Stomach (tissue), 9 donors: ENCODE measurements around the gene EIPR1. TPM values are rescaled to one million over a fixed set of nuclear protein-coding genes. Genes with fewer than 3 reads are reported as not detected.
A peak's percentile ranks its signal among the peaks of the same experiment; 100 is the strongest.

ENCODE experiments used
- DNase-seq, 2 donors: peaks; one replicate each; pipeline versions ENCODE4 v3.0.0 to v3.0.0-alpha.2; 2013 to 2019
- H3K27ac ChIP-seq, 5 donors: fragments of 200-600 bp in 4 of 5; sonication (generic) in 4 of 5; one replicate each; pipeline ENCODE4 v1.5.1; 2013 to 2019; ENCODE audit warnings: mild to moderate bottlenecking in 1 of 5, moderate library complexity in 1 of 5
- H3K27me3 ChIP-seq, 3 donors: fragments of 200-600 bp; sonication (generic); one replicate each; pipeline ENCODE4 v1.5.1; 2017 to 2019; ENCODE audit warnings: mixed run types in 1 of 3
- H3K36me3 ChIP-seq, 4 donors: fragments of 200-600 bp; sonication (generic); 1 replicate in 3 of 4; 2 replicates in 1 of 4; pipeline ENCODE4 v1.5.1; 2016 to 2019
- H3K4me1 ChIP-seq, 4 donors: fragments of 200-600 bp; sonication (generic); one replicate each; pipeline ENCODE4 v1.5.1; 2016 to 2019
- H3K4me3 ChIP-seq, 4 donors: fragments of 200-600 bp; sonication (generic) in 3 of 4; one replicate each; pipeline ENCODE4 v1.5.1; 2016 to 2019; ENCODE audit warnings: mild to moderate bottlenecking in 1 of 4
- H3K9me3 ChIP-seq, 4 donors: fragments of 200-600 bp; sonication (generic); one replicate each; pipeline ENCODE4 v1.5.1; 2016 to 2019
- CTCF ChIP-seq, 7 experiments: fragments of 450-650 bp in 4 of 7; fragments of 200-600 bp in 3 of 7; sonication (generic) in 3 of 7; IDR thresholded peaks; one replicate each; pipeline ENCODE4 v1.5.1; 2016 to 2019; ENCODE audit warnings: antibody characterized with exemption in 7 of 7, control low read depth in 2 of 7, mild to moderate bottlenecking in 1 of 7
- EP300 ChIP-seq: sonication (generic); formaldehyde crosslinking; IDR thresholded peaks from one replicate; pipeline ENCODE4 v1.6.1; 2017; ENCODE audit warnings: antibody characterized with exemption
- POLR2A ChIP-seq, 4 donors: fragments of 450-650 bp; IDR thresholded peaks; one replicate each; pipeline ENCODE4 v1.6.1; 2016; ENCODE audit warnings: antibody characterized with exemption in 4 of 4, control low read depth in 2 of 4, mild to moderate bottlenecking in 1 of 4, moderate library complexity in 1 of 4
- POLR2AphosphoS5 ChIP-seq, 3 donors: sonication (generic); formaldehyde crosslinking; IDR thresholded peaks; one replicate each; pipeline ENCODE4 v1.6.1; 2016; ENCODE audit warnings: antibody characterized with exemption in 3 of 3
- WGBS, 5 donors: extraction: QIAGEN DNeasy Blood & Tissue Kit in 3 of 5; methylation state at CpG; one replicate each; pipeline versions ENCODE4 v1.1.5 to v1.1.7; 2013 to 2018; 5-methylcytosine and 5-hydroxymethylcytosine counted together
- intact Hi-C: fragments of 100-400 bp; cut with DNase I; formaldehyde crosslinking; loops from one replicate; pipeline ENCODE4 v1.15.1; 2023; ENCODE audit warnings: low total_unique reads
- polyA plus RNA-seq, 3 donors: library from polyadenylated mRNA; stranded (reverse); fragments of 200-250 nt; gene quantifications; one replicate each; pipeline ENCODE4 v1.2.3, GENCODE V29; 2013
- total RNA-seq, 5 donors: library from RNA; depleted of rRNA; stranded (reverse); fragments of >200 nt; gene quantifications; one replicate each; pipeline versions ENCODE4 v1.1.0 to v1.2.3, GENCODE V29; 2014 to 2016
- donor health status: healthy with polysubstance abuse.
- donor health status: Bipolar disorder and iron deficiency.
- donor health status: healthy.

Gene EIPR1
- total and polyA plus RNA-seq, 8 donors = 1.2 to 39.4 (median 12.7) TPM

- H3K27me3 ChIP-seq = no peaks in the 10 kb centered on the region
- no peak for TF ChIP-seq POLR2AphosphoS5 (IDR thresholded peaks at IDR 0.05)
- TF ChIP-seq CTCF (IDR thresholded peaks at IDR 0.05) = no peak
- TF ChIP-seq POLR2A (IDR thresholded peaks at IDR 0.05) = no peak
- TF ChIP-seq EP300 = no peak
- peaks cover 0 to 26% (median 5%) of the 10 kb centered on the region in 4 donors for H3K36me3 ChIP-seq
- intact Hi-C loops = no loop called here
- no peaks in the 10 kb centered on the region for H3K9me3 ChIP-seq
- H3K4me1 ChIP-seq = no peaks in the 10 kb centered on the region
- H3K4me3 ChIP-seq = no peak overlapping the region
- WGBS, 5 donors = 93 to 98% (median 97%) methylated on average over 12 to 16 of the region's 16 CpGs
- H3K27ac ChIP-seq = no peak overlapping the region
- DNase-seq = no peak
Observed at GRCh38 chr2:3203497-3204019, 174.1 kb downstream of the EIPR1 start.

DNA sequence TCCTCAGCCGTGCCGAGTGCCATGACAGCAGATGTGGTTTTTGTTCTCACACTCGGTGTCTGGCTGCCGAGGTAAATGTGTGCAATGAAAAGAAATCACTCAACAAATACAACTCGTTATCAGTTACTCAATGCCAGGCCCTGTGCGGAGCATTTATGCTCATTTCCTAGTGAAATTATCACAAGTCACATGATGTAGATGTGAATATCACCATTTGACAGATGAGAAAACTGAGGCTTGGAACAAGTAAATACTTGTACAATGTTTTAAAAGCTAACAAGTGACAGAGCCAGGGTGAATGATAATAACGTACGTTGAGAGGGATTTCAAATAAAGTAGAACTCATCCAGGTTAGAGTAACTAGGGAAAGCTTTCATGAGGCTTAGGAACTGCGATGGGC is 174.7 kb downstream of the EIPR1 start:
- no peak overlapping the region for H3K27ac ChIP-seq
- 87 to 93% (median 91%) methylated on average over 9 of the region's 9 CpGs for WGBS, 5 donors
- peaks cover 0 to 22% (median 2%) of the 10 kb centered on the region in 4 donors for H3K36me3 ChIP-seq
- TF ChIP-seq POLR2A (IDR thresholded peaks at IDR 0.05) (no peak), POLR2AphosphoS5 (IDR thresholded peaks at IDR 0.05) (no peak), EP300 (no peak), CTCF (IDR thresholded peaks at IDR 0.05) (no peak)
- no peak for DNase-seq
- H3K4me3 ChIP-seq = no peak overlapping the region
- no peaks in the 10 kb centered on the region for H3K9me3 ChIP-seq
- H3K4me1 ChIP-seq = no peaks in the 10 kb centered on the region
- intact Hi-C loops = no loop called here
- no peaks in the 10 kb centered on the region for H3K27me3 ChIP-seq

GRCh38 chr2:3201281-3201680 is 176.3 kb downstream of the EIPR1 start:
- H3K27ac ChIP-seq = no peak overlapping the region
- intact Hi-C loops = no loop called here
- no peaks in the 10 kb centered on the region for H3K9me3 ChIP-seq
- H3K4me1 ChIP-seq = no peaks in the 10 kb centered on the region
- H3K4me3 ChIP-seq = no peak overlapping the region
- no peak for TF ChIP-seq POLR2AphosphoS5 (IDR thresholded peaks at IDR 0.05)
- TF ChIP-seq CTCF (IDR thresholded peaks at IDR 0.05) = no peak
- TF ChIP-seq POLR2A (IDR thresholded peaks at IDR 0.05) = no peak
- no peak for TF ChIP-seq EP300
- peaks cover 0 to 30% (median 8%) of the 10 kb centered on the region in 4 donors for H3K36me3 ChIP-seq
- WGBS, 5 donors = 95 to 96% (median 96%) methylated on average over 12 of the region's 12 CpGs
- H3K27me3 ChIP-seq = no peaks in the 10 kb centered on the region
- DNase-seq = no peak

DNA sequence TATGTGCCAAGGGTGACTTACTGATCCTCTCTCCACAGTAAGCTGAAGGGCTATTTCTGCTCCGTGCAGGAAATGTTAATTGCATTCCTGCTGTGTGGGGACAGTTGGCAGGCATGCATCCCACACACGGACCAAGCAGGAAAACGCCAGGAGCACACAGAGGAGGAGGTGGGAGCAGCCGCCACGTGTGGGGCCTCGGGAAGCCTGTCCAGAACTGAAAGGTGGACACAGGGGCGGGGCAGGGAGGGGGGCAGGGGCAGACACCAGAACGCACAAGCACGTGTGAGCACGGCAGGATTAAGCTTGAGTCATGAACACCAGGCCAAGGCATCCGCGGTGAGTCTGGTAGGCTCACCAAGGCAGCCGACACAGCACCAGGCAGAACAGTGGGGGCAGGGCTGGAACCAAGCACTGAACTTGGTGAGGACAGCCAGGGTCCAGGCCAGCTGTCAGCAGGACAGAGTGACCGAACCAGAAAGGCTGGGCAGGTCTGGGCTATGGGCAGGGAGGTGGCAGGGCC is 177.1 kb downstream of the EIPR1 start:
- H3K4me1 ChIP-seq = no peaks in the 10 kb centered on the region
- no peak overlapping the region for H3K4me3 ChIP-seq
- no peaks in the 10 kb centered on the region for H3K27me3 ChIP-seq
- H3K36me3 ChIP-seq = peaks cover 0 to 30% (median 14%) of the 10 kb centered on the region in 4 donors
- 71 to 75% (median 73%) methylated on average over 13 to 14 of the region's 14 CpGs for WGBS, 5 donors
- intact Hi-C loops = no loop called here
- no peak for TF ChIP-seq CTCF (IDR thresholded peaks at IDR 0.05)
- TF ChIP-seq POLR2AphosphoS5 (IDR thresholded peaks at IDR 0.05) = no peak
- TF ChIP-seq POLR2A (IDR thresholded peaks at IDR 0.05) = no peak
- no peak for TF ChIP-seq EP300
- no peaks in the 10 kb centered on the region for H3K9me3 ChIP-seq
- peak in 1 of 2 donors; percentile 23 for DNase-seq
- H3K27ac ChIP-seq = no peak overlapping the region
